ENCODE data around the gene SHLD1.
A peak's percentile ranks its signal among the peaks of the same experiment; 100 is the strongest.

SHLD1 gene

DNA sequence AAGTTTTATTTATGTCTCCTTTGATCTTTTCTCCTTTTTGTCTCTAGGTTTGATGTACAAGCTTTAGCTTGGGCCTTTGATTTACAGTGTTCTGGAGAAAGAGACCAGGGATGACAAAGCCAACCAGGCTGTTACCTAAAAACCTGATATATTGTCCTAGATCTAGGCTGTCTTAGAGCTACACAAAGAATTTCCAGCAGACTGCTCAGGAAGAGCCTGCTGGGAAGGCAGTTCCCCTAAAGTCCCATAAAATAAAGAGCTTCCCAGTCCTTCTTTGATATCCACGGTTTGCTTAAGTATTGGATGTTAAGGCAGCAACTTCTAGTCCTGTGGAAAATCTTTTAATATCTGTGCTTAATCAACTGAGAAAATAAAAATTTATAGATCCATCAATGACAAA is 70.5 kb downstream of the SHLD1 start:
- DNase-seq (ENCODE audit: low spot score): no peak

DNA sequence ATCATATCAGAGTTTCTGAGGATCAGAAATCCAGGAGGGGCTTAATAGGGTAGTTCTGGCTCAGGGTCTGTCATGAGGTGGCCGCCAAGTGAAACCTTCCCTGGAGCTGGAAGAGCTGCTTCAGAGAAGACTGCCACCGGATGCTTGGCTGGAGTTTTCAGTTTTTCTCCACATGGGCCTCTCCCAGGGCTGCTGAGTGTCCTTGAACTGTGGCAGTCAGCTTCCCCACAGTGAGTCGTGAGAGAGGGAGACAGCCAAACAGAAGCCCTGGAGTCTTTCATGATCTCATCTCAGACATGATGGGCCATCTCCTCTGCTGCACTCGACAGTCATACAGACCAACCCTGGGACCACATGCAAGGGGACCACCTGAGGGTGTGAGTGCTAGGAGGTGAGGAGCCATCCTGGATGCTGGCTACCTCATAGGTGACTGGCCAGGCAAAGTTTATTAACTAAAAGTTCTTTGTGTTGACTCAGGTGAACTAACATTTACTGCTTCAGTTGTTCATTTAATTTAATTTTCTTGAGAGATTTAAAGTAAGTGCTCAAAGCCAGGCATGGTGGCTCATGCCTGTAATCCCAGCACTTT is 71.5 kb downstream of the SHLD1 start:
- DNase-seq (ENCODE audit: low spot score): no peak

DNA sequence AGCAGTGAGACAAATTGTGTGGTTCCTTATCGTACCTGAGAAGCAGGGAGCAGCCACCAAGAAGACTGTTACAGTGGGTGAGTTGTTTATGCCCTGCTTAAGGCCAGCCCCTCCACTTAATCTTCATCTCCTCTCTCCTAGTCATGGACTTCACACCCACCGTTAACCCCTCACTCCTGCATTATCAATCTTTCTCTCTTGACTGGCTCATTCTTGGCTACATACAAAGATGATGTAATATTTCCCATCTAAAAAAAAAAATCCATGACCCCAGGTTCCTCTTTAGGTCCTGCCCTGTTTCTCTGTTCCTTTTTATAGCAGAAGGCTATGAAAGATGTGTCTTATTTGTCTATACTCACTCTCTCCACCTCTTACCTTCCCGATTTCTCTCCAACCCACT is 72.4 kb downstream of the SHLD1 start:
- DNase-seq (ENCODE audit: low spot score): no peak

DNA sequence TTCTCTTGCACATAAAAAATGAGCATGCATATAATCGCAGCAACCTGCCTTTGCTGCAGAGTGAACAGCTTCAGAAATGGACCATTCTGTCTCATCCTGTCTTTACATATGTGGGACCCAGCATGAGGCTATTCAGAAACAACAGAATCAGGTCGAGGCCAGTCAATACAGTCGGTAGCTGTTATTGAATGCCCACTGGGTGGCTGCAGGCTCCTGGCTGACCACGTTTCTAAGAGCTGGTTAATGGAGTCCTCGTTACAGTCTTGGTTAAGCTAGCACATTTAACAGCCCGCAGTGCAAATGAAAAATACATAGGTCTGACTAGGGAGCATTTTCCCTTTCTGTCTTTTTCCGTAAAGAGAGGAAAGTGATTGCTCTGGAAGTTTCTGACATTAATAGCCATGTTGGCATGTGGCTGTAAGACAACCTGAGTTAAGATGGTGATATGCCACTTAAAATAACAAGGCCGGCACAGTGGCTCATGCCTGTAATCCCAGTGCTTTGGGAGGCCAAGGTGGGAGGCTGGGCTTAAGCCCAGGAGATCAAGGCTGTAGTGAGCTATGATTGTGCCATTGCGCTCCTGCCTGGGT is 75.0 kb downstream of the SHLD1 start:
- DNase-seq (ENCODE audit: low spot score): no peak

DNA sequence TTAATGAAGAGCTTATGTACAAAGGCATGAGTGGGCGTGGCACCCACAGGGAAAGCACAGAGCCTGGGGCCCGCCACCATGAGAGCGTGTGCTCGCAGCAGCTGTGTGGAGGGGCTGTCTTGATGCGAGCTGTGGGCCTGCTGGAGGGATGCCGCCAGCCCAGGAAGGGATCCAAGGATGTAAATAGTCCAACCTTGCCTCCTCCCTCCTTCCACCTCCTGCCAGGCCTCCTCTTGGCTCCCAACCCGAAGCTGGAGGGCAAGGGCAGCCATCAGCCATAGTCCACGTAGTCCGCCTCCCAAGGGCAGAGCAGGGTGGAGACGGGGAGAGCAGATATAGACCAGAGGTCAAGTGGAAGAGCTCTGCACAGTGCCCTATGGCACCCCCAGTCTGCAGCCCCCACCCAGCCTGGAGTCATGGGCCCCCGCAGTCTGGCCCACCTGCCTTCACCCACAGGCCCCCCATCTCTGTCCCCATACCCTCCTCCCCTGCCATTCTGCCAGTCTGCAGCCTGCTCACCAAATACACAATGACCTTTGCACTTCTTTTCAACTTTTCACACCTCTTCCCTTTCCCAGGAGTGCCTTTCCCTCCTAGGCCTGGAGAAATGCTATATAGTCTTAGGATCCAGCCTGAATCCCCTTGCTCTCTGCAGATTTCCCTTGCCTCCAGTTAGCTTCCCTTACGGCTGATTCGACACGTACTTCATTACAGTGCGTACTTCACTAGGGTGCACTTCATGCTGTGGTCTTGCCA is 77.1 kb downstream of the SHLD1 start:
- DNase-seq (ENCODE audit: low spot score): no peak

DNA sequence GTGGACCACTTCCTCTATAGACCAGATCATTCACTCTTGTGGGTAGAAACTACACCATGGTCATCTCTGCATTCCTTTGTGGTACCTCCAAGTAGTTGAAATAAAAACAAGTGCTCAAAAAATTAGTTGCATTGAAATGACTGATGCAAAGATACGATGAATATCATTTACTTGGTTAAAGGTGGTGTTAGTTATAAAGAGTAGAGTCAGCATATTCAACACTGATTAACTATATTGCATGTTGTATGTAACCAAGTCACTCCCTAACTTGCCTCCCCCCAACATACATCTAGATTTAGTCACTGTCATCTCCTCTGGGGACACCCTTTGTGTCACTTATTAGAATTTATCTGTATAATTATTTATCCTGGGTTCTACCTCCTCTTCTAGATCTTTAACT is 77.7 kb downstream of the SHLD1 start:
- no peak for DNase-seq (ENCODE audit: low spot score)

DNA sequence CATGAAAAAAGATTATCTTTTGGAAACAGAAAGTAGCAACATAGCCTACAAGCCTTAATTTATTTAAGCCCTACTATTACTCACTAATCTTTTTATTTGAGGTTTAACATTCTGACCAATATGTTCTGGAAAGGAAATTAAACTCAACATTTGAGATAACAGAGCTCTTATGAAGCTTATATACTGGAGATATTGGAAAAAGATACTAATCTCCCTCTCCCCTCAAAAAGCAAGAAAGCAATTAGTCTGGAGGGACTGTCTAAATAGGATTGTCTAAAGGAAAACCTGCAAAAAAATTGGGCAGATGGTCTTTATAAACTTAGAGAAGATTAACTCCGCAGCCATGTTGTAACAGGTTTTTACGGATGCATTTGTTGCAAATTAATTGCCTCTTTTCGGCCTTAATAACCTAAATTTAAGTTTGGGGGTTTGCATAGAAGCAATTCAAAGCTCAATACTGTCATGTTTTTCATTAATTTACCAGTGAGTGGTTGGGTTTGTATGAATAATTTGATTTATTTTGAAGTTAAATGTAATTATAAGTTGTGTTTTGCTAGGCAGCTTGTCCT is 79.1 kb downstream of the SHLD1 start:
- DNase-seq (ENCODE audit: low spot score): no peak

DNA sequence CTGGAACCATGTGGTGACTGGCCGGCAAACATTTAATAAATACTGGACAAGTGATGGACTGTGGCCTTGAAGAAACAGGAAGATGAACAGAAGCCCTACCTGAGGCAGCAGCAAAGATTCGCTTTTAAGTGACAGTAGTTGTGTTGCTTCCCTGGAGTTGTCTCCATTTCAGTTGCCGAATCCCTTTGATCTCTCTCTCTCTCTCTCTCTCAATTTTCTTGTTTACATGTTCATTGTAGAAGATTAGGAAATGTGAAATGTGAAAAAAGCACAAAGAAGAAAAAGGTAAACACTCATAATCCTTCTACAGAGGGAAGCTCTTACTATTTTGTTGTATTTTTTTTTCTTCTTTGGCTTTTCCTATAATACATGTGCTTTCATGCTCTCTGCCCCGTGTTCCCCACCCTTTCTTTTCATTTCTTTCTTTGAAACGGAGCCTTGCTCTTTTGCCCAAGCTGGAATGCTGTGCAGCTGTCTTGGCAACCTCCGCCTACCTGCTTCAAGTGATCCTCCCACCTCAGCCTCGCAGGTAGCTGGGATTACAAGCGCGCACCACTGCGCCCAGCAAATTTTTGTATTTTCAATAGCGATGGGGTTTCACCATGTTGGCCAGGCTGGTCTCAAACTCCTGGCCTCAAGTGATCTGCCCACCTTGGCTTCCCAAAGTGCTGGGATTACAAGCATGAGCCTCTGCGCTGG is 81.5 kb downstream of the SHLD1 start:
- no peak for DNase-seq (ENCODE audit: low spot score)

DNA sequence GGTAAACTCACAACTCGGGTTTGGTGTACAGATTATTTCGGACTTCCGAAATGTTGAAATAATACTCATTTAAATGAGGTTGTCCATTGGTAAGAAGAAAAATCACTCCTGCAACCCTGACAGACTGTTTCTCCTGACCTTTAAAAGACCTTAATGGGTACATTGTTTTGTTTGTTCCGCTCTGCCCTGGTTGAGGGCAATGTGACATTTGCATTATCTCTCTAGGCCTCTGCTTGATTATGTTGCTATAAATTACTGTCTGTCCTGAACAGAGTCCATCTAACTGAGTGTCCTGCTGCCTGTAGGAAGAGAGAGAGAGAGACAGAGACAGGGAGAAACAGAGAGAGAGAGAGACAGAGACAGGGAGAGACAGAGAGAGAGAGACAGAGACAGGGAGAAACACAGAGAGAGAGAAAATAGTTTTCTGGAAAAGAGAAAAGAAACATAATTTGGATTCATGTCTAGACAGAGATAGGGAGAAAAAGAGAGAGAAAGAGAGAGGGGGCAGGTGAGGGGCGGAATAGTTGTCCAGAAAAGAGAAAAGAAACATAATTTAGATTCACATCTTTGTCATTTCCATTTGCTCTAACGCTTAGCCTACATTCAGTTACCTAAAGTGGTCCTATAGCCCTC is 83.2 kb downstream of the SHLD1 start:
- DNase-seq (ENCODE audit: low spot score): no peak

DNA sequence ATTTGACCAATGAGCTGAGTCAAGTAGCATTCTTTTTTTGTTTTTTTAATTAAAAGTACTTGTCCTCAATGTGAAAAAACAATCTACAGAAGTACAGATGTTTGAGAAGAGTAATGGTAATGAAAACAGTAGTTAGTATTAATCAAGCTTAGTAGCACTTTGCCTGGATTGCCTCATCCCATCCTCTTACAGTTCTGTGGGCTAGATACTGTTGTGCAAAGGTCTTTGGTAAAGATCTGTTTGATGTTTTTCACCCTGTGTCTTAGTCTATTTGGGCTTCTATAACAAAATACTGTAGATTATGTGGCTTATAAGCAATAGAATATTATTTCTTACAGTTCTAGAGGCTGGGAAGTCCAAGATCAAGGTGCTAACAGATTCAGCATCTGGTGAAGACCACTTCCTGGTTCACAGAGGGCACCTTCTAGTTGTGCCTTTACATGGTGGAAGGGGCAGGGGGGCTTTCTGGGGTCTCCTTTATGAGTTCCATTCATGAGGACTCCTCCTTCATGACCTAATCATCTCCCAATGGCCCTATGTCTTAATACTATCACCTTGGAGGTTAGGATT is 84.3 kb downstream of the SHLD1 start:
- no peak for DNase-seq (ENCODE audit: low spot score)

DNA sequence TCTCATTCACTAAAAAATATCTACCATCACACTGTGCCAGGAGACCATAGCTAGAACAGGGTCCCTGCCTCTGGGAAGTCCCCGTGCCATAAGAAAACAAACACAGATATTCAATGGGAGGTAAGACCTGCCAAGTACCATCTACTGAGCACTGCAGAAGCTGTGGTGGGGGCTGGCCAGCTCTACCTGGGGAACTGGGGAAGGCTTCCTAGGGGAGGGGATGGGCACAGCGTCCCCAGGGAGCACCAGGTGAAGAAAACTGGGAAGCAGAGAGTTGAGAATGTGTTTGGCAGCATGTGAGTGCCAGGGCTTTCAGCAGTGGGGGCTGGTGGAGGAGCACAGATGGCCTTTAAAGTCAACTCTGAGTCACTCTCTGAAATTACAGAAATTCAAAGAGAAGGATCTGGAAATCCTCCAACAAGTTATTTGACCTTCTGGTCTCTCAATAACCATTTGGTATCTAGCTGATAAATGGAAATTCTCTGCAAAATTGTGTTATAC is 85.2 kb downstream of the SHLD1 start:
- no peak for DNase-seq (ENCODE audit: low spot score)

DNA sequence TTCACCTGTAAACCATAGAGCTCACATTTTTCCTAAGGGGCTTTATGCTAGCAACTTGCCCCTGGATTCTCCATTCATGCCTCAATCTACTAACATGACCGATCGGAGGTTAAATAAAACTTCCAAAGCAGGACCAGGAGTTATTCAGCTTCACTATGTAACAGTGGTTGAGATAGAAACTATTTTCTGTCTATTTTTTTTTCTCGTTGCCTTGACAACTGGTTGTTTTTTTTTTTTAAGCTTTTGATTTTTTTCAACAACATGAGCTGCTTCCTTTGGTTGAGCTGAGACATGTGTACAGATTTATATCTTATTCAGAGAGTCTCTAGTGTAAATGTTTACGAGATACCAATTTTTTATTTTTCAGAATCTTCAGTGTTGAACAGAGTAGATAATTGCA is 85.7 kb downstream of the SHLD1 start:
- DNase-seq (ENCODE audit: low spot score): peak; percentile 43

DNA sequence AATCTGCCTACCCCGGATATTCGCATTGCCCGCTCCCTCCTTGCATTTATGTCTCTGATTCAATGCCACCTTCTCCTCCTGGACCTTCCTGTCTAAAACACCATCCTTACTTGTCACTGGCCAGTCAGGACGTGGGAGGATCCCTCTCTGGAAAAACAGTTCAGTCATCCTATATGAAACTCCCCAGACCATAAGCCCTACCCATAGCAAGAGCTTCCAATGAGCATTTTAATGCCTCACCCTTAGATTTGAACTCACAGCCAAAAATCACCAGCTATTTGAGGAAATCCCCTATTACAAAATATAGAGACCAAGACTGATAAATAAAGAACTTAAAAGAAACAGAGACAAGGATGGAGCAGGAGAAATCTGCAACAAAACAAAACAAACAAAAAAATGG is 86.4 kb downstream of the SHLD1 start:
- DNase-seq (ENCODE audit: low spot score): no peak

DNA sequence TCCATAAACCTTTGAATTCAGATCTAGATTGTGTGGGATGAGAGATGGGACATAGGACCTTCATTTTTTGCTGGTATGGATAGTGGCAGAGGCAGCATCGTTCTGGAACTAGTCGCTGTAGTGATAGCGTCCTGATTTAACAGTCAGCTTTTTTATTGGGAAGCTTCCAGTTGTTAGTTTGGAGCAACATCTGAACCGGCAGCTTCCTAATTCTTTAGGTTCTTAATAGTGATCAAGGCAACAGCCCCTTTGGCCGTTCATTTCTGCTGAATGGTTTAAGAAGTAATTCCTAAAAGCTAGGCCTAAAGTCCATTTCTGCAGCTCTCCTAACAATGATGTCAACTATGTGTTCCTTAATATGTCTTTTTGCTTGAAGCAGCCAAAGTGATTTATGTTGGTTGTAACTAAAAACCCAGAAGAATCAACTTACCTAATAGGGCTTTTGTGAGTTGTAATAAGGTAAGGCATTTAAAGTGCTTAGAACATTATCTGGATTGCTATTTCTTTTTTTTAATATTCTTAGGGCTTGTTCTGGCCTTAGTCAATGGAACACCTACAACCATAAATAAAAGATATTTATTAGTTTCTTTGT is 90.3 kb downstream of the SHLD1 start:
- no peak for DNase-seq (ENCODE audit: low spot score)

DNA sequence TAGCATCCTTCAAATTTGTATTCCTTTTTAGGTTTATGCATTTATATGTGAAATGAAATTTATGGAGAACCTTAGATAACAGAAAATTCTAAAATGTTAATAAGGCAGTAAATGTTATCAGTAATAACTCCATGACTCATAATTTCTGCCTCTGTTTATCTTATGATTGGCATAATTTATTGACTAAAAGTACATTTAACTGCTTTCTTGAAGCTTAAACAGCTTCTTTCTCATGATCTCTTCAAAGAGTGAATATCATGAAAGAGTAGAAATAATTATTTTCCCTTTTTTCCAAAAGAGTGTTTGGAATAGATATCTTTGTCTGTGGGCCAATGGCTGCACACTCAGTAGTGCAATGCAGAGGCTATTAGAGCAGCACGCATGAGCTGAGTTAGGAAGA is 91.3 kb downstream of the SHLD1 start:
- no peak for DNase-seq (ENCODE audit: low spot score)

DNA sequence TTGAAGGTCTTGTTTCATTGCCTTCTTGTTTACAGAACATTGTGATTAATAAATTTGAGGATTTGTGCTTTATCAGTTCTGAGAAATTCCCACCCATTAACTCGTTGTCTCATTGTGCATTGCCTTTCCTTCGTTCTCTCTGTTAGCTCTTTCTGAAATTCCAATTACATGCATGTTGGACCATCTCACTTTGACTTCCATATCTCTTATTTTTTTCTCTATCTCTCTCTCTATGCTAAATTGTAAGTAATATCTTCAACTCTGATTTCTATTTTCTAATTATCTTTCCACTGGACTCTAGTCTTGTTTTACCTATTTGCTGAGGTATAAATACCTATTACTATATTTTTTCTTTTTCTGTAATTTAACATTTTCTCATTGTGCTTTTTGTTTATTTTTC is 92.3 kb downstream of the SHLD1 start:
- DNase-seq (ENCODE audit: low spot score): no peak

DNA sequence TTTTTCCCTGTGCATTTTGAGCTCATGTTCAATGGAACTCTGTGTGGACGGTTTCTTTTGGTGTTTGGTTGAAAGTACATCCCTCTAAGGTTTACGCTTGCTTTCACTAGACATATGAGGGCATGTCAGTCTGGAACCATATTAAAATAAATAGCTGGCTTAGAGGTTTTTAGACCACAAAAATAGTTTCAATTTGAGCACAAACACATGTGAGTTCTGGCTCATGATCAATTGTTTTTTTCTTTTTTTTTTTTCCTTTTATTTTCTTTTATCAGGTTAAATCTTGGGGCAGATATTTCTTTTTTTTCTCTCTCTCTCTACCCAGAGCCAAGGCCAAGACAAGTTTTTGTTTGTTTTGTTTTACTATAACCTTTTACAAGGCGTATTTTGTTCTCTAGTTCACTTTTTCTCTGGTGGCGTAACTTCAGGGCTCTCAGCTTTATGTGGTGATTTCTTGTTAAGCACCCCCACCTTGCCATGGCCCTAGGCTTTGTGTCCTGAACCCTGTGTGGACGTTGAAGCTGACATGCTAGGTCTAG is 92.9 kb downstream of the SHLD1 start:
- DNase-seq (ENCODE audit: low spot score): no peak

DNA sequence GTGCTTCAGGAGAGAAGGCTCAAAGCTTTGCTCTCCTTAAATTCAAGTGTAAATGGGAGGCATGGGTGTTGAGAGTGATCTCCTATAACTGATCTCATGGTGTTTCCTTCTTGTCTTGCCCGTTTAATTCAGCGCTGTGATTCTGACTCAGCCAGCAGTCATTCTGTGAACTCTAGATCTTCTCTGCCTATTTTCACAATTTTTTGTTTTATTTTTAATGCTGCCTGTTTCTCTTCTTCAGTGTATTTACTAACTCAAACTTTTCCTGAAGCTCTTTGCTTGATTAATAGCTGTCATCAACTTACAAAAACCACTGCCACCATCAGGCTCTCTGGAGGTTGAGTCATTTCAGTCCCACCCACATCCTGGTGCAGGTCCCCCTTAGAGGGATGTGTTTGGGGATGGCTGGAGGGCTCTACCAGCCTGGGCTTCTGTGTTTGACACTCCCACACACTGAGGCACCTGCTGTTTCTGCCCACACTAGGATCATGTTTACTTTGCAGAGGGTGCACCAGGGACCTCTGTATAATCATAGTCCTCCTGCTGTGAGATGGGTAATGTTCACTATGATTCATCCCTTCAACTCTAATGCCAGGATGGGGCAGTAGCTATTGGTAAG is 94.0 kb downstream of the SHLD1 start:
- no peak for DNase-seq (ENCODE audit: low spot score)

DNA sequence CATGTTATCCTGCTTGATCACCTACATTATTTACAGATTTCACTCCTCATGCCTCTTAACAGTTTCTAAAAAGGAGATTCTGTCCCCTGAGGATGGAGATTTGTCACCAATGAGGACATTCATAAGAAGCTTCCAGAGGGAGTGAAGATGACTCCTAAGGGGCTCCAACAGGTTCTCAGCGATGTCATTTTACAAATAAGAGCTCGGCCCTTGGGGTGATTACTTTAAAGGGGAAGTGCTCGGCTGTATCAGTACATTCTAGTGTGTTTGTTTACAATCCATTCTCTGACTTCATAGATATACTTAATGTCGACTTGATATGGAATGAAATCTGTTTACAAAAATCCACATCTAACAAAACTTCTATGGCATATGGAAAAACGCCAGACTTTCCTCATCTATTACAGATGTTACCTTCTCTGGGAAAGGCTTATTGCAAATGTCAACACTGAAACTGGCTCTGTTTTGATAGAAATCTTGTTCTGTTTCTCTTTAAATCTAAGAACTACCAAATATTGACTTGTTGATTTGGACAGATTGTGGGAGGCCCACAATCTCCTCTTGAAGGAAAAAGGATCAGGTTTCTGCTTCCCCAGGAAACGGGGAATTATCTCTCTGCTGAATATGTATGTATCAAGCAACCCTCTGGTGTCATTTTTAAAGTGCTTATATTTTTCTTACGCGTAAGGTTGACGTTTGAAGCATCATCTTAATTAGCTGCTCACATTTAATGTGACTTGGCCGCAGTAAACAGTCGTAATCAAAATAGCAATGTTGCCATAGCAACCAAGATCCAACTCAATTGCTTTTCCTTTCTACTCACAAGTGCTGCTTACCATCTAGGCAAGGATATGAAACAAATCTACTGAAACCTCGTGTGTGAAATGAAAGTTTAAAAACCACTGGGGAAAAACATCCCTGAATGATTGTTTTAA is 95.7 kb downstream of the SHLD1 start:
- no peak for DNase-seq (ENCODE audit: low spot score)

Measured in NAMALWA (cell line).